Nucleus accumbens (tissue), 56 donors: ENCODE data around the gene SORBS2.
A peak's percentile ranks its signal among the peaks of the same experiment; 100 is the strongest.
"Not testable (repeated sequence)": the region's sequence is repeated elsewhere in the genome, so short reads cannot be mapped to it uniquely, and the experiment has no call there.

Experiments used
- DNase-seq, 56 donors: peaks; one replicate each; lab custom pipeline; 2025; lab: John Stamatoyannopoulos, UW

Gene SORBS2

DNA sequence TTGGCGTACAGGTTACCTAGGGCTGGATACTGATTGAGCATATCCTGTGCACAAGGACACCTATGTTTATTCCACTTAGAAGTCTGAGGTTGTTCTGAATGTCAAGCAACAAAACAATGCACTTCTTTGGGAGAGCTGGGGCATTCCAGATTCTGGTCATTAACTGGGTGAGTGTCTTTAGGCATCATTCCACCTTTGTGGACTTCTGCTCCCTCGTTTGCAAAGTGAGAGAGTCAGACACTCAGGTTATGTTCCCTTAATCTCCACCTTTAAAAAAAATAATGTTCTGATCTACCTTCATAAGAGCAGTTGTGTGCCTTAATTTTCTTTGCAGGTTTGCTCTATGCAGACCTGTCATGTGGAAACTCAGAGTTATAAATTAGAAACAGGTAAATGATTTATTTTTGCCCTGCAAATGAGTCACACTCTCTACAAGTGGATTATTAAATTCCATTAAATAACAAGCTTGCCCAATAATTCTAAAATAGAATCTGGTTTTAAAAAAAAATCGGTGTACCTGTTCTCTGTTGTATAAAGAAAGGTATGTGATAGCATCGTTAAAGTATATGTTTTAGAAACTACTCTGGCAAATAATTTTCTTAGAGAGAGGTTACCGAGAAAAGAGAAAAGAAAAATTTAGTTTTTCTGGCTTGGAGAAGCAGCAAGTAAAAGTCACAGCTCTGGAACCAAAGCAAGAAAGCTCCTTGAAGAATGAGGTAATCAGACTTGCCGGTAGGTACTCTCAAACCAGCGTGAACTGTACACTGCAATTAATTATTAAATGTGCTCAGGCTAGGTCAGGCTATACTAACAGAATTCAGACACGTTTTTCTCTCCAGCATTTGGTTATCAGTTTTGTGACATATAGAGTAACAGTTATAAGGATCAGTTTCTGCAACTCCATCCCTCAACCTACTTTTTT lies 93.2 kb downstream of the SORBS2 start:
- DNase-seq: no peak

- no peak for DNase-seq
Measured at GRCh38 chr4:185717377-185717741, 94.6 kb downstream of the SORBS2 start.

GRCh38 chr4:185716577-185717376 lies 95.2 kb downstream of the SORBS2 start:
- peak in 13 of 56 donors; percentile 7 to 56 (median 20) for DNase-seq

DNA sequence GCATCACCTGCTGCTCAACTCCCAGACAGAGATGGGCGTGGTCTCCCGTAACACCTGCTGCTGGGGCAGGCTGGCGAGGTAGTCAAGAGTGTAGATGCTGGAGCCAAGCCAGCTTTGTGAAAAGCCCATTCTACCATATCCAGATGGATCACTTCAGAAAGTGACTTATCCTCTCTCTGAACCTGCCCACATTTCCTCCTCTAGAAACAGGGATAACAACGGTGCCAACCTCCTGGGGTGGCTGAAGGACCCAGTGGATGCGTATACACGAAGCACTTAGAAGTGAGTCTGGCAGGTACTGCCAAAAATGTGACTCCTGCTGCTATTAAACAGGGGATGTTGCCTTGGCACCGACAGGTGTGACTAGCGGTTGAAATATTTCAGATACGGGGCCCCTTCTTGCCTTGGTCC lies 95.8 kb downstream of the SORBS2 start:
- no peak for DNase-seq

DNA sequence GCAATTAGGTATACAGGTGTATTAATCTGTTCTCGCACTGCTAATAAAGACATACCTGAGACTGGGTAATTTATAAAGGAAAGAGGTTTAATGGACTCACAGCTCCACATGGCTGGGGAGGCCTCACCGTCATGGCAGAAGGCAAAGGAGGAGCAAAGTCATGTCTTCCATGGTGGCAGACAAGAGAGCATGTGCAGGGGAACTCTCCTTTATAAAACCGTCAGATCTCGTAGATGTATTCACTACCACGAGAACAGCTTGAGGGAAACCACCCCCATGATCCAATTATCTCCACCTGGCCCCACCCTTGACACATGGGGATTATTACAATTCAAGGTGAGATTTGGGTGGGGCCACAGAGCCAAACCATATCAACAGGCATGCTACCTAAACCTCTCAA lies 97.5 kb downstream of the SORBS2 start:
- not testable (repeated sequence) for DNase-seq

GRCh38 chr4:185713731-185714130 lies 98.3 kb downstream of the SORBS2 start:
- no peak for DNase-seq

- DNase-seq: no peak
Measured at GRCh38 chr4:185713272-185713671, 98.7 kb downstream of the SORBS2 start.

- no peak for DNase-seq
Measured at GRCh38 chr4:185712350-185713024, 99.5 kb downstream of the SORBS2 start.

- DNase-seq: no peak
Measured at GRCh38 chr4:185711726-185712125, 100.3 kb downstream of the SORBS2 start.

DNA sequence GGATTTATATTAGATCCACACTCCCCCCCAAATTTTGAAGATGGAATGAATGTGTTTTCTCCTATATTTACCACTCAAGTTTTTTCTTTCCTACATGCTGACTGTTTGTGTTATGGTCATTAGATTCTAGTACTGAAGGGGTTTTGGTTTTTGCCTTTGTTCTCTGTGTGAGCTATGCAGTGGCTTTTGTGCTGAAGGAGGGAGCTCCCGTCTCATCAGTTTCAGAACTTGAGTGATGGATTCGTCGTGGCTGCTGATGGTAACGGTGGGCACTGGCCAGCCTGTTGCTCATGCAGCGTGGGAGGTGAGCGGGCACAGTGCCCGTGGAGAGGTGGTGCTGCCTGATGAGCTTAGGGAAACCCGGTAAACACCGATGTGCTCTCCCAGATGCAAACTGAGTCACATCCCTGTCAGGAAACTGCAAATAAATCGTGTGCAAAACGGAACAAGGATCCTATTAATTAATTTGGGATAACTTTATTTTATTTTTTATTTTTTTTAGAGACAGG lies 101.5 kb downstream of the SORBS2 start:
- peak in 1 of 56 donors; percentile 3 for DNase-seq

GRCh38 chr4:185709802-185710486 lies 102.0 kb downstream of the SORBS2 start:
- no peak for DNase-seq

GRCh38 chr4:185708348-185708747 lies 103.6 kb downstream of the SORBS2 start:
- DNase-seq: no peak

DNA sequence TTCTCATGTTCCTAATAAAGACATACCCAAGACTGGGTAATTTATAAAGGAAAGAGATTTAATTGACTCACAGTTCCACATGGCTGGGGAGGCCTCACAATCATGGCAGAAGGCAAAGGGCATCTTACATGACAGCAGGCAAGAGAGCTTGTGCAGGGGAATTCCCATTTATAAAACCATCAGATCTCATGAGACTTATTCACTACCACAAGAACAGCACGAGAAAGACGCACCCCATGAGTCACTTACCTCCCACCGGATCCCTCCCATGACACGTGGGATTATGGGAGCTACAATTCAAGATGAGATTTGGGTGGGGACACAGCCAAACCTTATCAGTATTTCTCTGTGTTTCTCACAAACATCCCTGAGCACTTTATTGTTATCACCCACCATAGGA lies 104.4 kb downstream of the SORBS2 start:
- DNase-seq: peak in 4 of 56 donors; percentile 12 to 28 (median 17)

DNA sequence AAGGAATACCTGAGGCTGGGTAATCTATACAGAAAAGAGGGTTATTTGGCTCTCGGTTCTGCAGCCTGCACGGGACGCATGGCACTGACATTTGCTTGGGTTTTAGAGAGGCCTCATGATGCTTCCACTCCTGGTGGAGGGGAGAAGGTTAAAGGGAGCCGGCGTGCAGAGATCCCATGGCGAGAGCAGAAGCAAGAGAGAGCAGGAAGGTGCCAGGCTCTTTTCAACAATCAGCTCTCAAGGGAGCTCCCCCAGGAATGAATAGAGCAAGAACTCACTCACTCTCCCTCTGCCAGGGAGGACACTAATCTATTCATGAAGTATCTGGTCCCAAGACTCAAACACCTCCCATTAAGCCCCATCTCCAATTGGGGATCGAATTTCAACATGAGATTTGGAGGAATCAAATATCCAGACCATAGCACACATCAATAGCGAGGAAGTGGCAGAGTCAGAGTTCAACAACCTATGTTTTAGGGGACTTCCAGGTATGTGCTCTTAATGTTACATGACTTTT lies 109.8 kb downstream of the SORBS2 start:
- DNase-seq: no peak

GRCh38 chr4:185700630-185701029 lies 111.4 kb downstream of the SORBS2 start:
- no peak for DNase-seq

- DNase-seq: no peak
Measured at GRCh38 chr4:185700048-185700447, 111.9 kb downstream of the SORBS2 start.

DNA sequence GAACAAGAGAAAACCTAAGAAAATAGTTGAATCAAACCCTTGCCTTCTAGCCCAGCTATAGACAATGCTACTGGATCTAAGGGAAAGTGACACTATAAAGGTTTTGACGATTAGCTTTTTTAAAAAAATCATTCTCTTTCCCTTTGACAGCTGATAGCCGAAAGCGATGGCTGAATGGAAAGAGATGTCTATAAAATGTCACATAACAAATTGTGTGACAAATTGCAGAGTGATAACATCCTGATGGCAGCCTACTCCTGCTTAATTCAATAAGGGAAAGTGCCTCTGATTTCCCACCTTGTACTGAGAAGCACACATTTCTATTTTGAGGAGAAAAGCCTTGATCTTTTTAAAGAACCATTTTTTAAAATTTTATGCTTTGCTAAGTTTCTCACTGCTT lies 114.5 kb downstream of the SORBS2 start:
- no peak for DNase-seq

GRCh38 chr4:185695743-185696142 lies 116.3 kb downstream of the SORBS2 start:
- no peak for DNase-seq

GRCh38 chr4:185693548-185694215 lies 118.3 kb downstream of the SORBS2 start:
- DNase-seq: no peak
